Bladder microvascular endothelial cell (primary cell): ENCODE results near the gene ARHGAP30. TPM values are rescaled to one million over a fixed set of nuclear protein-coding genes. Genes with fewer than 3 reads are reported as not detected.

Experiments
- total RNA-seq: library from RNA; depleted of rRNA; stranded (reverse); fragments of >200 nt; gene quantifications from 2 replicates; pipeline ENCODE4 v1.2.3, GENCODE V29; 2014

ARHGAP30 gene, protein sequence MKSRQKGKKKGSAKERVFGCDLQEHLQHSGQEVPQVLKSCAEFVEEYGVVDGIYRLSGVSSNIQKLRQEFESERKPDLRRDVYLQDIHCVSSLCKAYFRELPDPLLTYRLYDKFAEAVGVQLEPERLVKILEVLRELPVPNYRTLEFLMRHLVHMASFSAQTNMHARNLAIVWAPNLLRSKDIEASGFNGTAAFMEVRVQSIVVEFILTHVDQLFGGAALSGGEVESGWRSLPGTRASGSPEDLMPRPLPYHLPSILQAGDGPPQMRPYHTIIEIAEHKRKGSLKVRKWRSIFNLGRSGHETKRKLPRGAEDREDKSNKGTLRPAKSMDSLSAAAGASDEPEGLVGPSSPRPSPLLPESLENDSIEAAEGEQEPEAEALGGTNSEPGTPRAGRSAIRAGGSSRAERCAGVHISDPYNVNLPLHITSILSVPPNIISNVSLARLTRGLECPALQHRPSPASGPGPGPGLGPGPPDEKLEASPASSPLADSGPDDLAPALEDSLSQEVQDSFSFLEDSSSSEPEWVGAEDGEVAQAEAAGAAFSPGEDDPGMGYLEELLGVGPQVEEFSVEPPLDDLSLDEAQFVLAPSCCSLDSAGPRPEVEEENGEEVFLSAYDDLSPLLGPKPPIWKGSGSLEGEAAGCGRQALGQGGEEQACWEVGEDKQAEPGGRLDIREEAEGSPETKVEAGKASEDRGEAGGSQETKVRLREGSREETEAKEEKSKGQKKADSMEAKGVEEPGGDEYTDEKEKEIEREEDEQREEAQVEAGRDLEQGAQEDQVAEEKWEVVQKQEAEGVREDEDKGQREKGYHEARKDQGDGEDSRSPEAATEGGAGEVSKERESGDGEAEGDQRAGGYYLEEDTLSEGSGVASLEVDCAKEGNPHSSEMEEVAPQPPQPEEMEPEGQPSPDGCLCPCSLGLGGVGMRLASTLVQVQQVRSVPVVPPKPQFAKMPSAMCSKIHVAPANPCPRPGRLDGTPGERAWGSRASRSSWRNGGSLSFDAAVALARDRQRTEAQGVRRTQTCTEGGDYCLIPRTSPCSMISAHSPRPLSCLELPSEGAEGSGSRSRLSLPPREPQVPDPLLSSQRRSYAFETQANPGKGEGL
- not detected in 2 replicates for total RNA-seq

GRCh38 chr1:161069731-161070270 lies at the start of gene ARHGAP30:
ARHGAP30 (minus strand) TSS chr1:161069891; CDS start chr1:161069624, 267 bp downstream.

GRCh38 chr1:161117759-161118581 lies 48.3 kb upstream of the ARHGAP30 start, which contains the start of the genes NIT1 and PFDN2:
NIT1 (plus strand) TSS chr1:161118105; CDS start chr1:161118177, 72 bp downstream.
PFDN2 (minus strand) TSS chr1:161118037; CDS start chr1:161118026, 11 bp downstream.

DNA sequence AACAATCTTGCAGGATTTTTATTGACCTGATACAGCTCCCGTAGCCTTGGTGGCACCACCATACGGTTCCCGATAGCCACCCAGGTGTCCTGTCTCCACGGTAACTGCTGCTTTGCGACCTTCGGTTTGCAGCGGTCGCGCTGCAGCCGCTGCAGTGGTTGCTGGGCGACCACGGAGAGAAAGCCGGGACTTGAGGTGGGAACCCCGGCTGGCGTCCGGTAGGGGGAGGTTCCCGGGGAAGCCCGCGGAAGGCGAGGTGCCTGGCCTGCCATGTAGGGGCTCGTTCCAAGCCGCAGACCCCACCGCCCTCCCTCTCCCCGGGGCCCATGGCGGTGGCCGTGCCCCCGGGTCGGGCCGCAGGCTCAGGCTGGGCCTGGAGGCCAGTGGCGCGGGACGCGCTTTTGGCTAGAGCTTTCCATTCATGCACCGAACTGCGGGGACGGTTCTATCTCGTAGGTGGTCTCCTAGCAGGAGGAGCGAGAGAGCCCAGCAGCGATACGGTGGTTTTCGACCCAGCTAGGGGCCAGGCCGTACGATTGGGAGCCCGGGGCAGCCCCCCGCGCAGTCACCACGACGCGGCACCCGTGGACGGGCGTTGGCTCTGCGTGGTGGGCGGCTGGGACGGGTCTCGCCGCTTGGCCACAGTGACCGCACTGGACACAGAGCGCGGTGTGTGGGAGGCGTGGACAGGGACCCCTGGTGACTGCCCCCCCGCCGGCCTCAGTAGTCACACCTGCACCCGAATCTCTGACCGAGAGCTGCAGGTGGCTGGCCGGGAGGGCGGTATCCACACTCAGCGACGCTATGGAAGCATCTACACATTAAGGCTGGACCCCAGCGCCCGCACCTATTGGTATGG lies 28.7 kb upstream of the ARHGAP30 start, which contains the start of gene KLHDC9:
Gene KLHDC9 (plus strand): TSS at position 152 of the 859 bp plus-strand sequence. CDS start 175 bp downstream, at position 327.

DNA sequence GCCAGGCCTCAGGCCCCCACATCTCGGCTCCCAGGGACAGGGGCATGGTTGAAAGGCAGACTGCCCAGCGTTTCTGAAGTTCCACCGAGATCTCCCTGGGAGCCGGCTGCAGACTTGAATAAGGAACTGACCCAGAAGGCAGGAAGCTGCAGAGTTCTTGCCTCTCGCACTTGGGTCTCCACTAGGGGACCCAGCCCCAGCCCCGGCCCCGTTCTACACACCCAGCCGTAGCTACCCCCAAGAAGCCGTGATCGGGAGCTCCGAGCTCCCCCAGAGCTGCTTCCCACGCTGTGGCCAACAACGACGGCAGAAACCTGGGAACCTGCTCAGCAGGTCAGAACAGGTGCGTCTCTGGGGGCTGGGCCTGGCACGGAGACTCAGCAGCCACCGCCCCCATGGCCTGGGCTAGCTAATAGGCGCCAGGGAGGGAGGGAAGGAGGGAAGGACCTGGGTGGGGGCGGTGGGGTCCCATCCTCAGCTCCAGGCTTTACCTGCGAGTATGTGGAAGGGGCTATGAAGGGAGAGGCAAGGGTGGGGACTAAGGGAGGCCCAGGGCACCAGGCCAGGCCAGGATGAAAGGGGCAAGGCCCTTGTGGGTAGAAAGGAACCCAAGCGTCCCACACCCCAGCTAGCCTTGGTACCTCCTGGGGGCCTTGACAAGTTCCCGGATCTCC lies 19.7 kb upstream of the ARHGAP30 start, which contains the start of gene NECTIN4:
Gene NECTIN4 (minus strand): TSS at position 308 of the 674 bp plus-strand sequence. CDS start 262 bp downstream, at position 46.

GRCh38 chr1:161045736-161046604 lies 23.7 kb downstream of the ARHGAP30 start, which contains the start of gene USF1:
USF1 (minus strand) TSS chr1:161045977; CDS start chr1:161043275, 2,702 bp downstream.

GRCh38 chr1:161038523-161039153 lies 31.1 kb downstream of the ARHGAP30 start, which contains the start of gene TSTD1:
TSTD1 (minus strand) TSS chr1:161038964; CDS start chr1:161038889, 75 bp downstream.

DNA sequence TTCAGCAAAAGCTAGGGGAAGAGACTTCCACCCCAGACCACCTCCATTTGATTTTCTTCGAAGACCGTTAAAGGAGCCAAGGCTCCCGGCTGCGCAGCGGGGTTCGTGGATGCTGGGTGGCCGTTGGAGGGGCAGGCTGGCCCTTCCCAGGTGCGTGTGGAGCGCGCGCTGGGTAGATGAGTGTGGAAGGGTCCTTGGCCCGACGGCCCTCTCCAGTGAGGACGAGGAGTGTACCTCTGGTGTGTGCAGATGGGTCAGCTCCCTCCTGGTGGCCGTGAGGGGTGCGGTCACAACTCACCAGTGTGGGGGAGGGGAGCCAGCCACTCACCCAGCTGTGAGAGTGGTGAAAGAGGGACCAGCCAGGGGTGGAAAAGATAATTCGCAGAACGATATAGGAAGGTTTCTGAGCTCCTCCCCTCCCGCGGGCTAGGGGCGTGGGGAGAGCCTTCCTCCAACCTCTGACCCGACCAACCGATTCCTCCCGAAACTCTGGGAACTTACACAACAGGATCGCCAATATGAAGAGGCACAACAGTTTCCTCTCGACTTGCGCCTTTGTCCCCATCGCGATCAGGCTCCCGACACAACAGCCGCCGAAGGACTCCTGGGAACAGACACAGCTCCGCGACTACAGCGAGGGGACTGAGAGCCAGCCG lies 49.1 kb downstream of the ARHGAP30 start, which contains the start of gene F11R:
Gene F11R (minus strand): TSS at position 644 of the 656 bp plus-strand sequence. CDS start 79 bp downstream, at position 565.

Other genes starting within 250 kb of the ARHGAP30 start
- gene CD244, start 207.0 kb downstream of the ARHGAP30 start, total RNA-seq: not detected in 2 replicates
- gene ITLN1, start 184.7 kb downstream of the ARHGAP30 start, total RNA-seq: not detected in 2 replicates
- not detected in 2 replicates for gene ITLN2, start 115.1 kb downstream of the ARHGAP30 start, total RNA-seq
- 84.2 and 331 TPM in 2 replicates for gene F11R, start 48.7 kb downstream of the ARHGAP30 start, total RNA-seq
- 3.8 TPM in 1 of 2 replicates, not detected in the other for gene TSTD1, start 30.9 kb downstream of the ARHGAP30 start, total RNA-seq
- gene USF1, start 23.9 kb downstream of the ARHGAP30 start, total RNA-seq: 104 and 119 TPM in 2 replicates
- gene NECTIN4, start 19.7 kb upstream of the ARHGAP30 start, total RNA-seq: 0.31 and 0.32 TPM in 2 replicates
- gene KLHDC9, start 28.5 kb upstream of the ARHGAP30 start, total RNA-seq: 1.5 and 1.6 TPM in 2 replicates
- 31.4 and 45.7 TPM in 2 replicates for gene PFDN2, start 48.1 kb upstream of the ARHGAP30 start, total RNA-seq
- gene NIT1, start 48.2 kb upstream of the ARHGAP30 start, total RNA-seq: 10.8 and 12.5 TPM in 2 replicates
- 21.7 and 47.4 TPM in 2 replicates for gene DEDD, start 62.8 kb upstream of the ARHGAP30 start, total RNA-seq
- gene UFC1, start 84.1 kb upstream of the ARHGAP30 start, total RNA-seq: 119 and 137 TPM in 2 replicates
- 3.6 and 7.8 TPM in 2 replicates for gene USP21, start 89.6 kb upstream of the ARHGAP30 start, total RNA-seq
- gene PPOX, start 96.5 kb upstream of the ARHGAP30 start, total RNA-seq: 13.7 and 15.4 TPM in 2 replicates
- gene B4GALT3, start 107.6 kb upstream of the ARHGAP30 start, total RNA-seq: 16.0 and 29.8 TPM in 2 replicates
- 9.7 and 9.9 TPM in 2 replicates for gene ADAMTS4, start 129.2 kb upstream of the ARHGAP30 start, total RNA-seq
- gene NDUFS2, start 132.5 kb upstream of the ARHGAP30 start, total RNA-seq: 139 and 183 TPM in 2 replicates
- gene FCER1G, start 145.4 kb upstream of the ARHGAP30 start, total RNA-seq: 0.16 TPM in 1 of 2 replicates, not detected in the other
- gene APOA2, start 153.7 kb upstream of the ARHGAP30 start, total RNA-seq: not detected in 2 replicates
- 14.2 and 18.3 TPM in 2 replicates for gene TOMM40L, start 156.2 kb upstream of the ARHGAP30 start, total RNA-seq
- gene NR1I3, start 168.3 kb upstream of the ARHGAP30 start, total RNA-seq: not detected in 2 replicates
- gene PCP4L1, start 188.9 kb upstream of the ARHGAP30 start, total RNA-seq: not detected in 2 replicates
- gene MPZ, start 240.1 kb upstream of the ARHGAP30 start, total RNA-seq: 0.76 and 0.81 TPM in 2 replicates
- gene SDHC, start 244.5 kb upstream of the ARHGAP30 start, total RNA-seq: 6.3 and 23.0 TPM in 2 replicates